Measurements from ENCODE around the gene GPC6.

GPC6 gene

GRCh38 chr13:94236872-94237271, 1010.3 kb downstream of the GPC6 start:
- DNase-seq (ENCODE audit: extremely low read depth, low read depth): no peak
- TF ChIP-seq CTCF (IDR thresholded peaks at IDR 0.05; ENCODE audit: low read depth, low read length, missing control alignments): no peak

GRCh38 chr13:94239135-94239534, 1012.5 kb downstream of the GPC6 start:
- no peak for TF ChIP-seq CTCF (IDR thresholded peaks at IDR 0.05; ENCODE audit: low read depth, low read length, missing control alignments)
- no peak overlapping the region for H3K4me3 ChIP-seq (replicated peaks; ENCODE audit: low read depth, low read length)
- DNase-seq (ENCODE audit: extremely low read depth, low read depth): no peak

More at GRCh38 chr13:94236872-94237271, 1010.3 kb downstream of the GPC6 start:
- H3K4me3 ChIP-seq (replicated peaks; ENCODE audit: low read depth, low read length): no peak overlapping the region

DNA sequence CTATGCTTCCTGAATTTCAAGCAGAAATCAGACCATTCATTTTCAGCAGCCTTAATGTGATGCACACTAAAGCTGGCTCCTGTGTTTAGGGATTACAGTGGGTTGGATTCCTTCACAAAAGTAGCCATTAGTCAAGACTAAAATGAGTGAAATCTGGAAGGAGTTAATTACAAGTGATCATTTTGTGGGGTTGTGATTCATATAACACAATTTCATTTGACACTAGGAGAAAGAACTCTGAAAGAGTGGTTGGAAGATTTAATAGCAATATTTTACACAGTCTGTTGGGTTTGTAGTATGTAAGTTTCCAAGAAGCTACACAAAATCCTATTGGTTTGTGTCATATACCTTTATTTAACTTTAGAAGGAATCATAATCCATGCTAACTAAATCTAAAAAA, 1015.9 kb downstream of the GPC6 start:
- no peak for DNase-seq (ENCODE audit: extremely low read depth, low read depth)
- TF ChIP-seq CTCF (IDR thresholded peaks at IDR 0.05; ENCODE audit: low read depth, low read length, missing control alignments): no peak
- no peak overlapping the region for H3K4me3 ChIP-seq (replicated peaks; ENCODE audit: low read depth, low read length)

GRCh38 chr13:94243551-94243950, 1016.9 kb downstream of the GPC6 start:
- no peak overlapping the region for H3K4me3 ChIP-seq (replicated peaks; ENCODE audit: low read depth, low read length)
- TF ChIP-seq CTCF (IDR thresholded peaks at IDR 0.05; ENCODE audit: low read depth, low read length, missing control alignments): no peak
- DNase-seq (ENCODE audit: extremely low read depth, low read depth): no peak

DNA sequence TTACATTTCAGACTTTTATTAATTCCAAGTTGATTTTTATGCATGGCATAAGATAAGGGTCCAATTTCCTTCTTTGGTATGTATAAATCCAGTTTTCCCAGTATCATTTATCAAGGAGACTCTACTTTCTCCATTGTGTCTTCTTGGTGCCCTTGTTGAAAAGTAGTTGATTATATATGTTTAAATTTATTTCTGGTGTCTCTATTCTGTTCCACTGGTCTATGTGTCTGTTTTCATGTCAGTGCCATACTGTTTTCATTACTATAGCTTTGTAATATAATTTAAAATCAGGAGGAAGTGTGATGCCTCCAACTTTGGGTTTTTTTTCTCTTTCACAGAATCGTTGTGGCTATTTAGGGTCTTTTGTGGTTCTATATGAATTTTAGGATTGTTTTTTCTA, 1019.9 kb downstream of the GPC6 start:
- H3K4me3 ChIP-seq (replicated peaks; ENCODE audit: low read depth, low read length): no peak overlapping the region
- DNase-seq (ENCODE audit: extremely low read depth, low read depth): no peak
- no peak for TF ChIP-seq CTCF (IDR thresholded peaks at IDR 0.05; ENCODE audit: low read depth, low read length, missing control alignments)

GRCh38 chr13:94247890-94248289, 1021.3 kb downstream of the GPC6 start:
- no peak for TF ChIP-seq CTCF (IDR thresholded peaks at IDR 0.05; ENCODE audit: low read depth, low read length, missing control alignments)
- no peak overlapping the region for H3K4me3 ChIP-seq (replicated peaks; ENCODE audit: low read depth, low read length)
- DNase-seq (ENCODE audit: extremely low read depth, low read depth): no peak

DNA sequence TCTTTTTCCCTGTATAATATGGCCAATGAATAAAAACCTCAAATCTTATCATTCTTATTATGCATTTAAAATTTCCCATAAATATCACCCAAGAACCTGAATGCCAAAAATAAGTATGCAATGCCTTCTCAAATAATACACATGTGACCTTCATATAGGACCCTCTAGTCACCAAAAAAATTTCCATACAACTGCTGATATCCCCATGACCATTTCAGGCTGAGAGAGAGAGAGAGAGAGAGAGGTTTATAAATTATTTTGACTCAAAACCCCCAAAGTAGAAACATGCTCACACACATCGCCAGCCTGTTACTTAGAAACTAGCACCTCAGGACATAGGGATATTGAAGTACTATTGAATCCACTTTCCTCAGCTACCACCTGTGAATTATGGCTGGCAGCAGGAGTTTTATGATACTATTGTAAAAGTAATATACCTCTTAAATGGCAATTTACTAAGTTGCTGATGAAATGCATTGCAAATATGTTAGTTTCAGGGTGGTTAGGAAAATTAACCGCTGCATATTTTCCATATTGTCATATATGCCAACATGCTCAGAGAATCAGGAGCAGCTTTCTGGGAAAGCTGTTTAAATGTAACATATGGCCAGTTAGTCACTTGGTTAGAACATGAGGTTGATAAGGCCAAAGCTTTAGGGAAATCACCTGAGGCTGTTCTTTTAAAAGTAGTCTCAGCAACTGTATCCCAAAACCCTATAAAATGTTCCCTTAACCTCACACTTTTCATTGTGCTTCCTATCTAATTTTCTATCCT, 1022.0 kb downstream of the GPC6 start:
- no peak for DNase-seq (ENCODE audit: extremely low read depth, low read depth)
- no peak for TF ChIP-seq CTCF (IDR thresholded peaks at IDR 0.05; ENCODE audit: low read depth, low read length, missing control alignments)
- no peak overlapping the region for H3K4me3 ChIP-seq (replicated peaks; ENCODE audit: low read depth, low read length)
